BLaER1 treated with 17β-estradiol and CSF1 and Interleukin-3, amounts not matched to agents 10 nM and 100 nM (cell line): ENCODE measurements around the gene CHRNB1.

Experiments
- H3K27ac ChIP-seq, 11 experiments: shearing (Covaris generic); formaldehyde crosslinking; 2 replicates each; pipeline ENCODE4 v1.8.1; 2022
- H3K27me3 ChIP-seq, 11 experiments: shearing (Covaris generic); formaldehyde crosslinking; 2 replicates each; pipeline ENCODE4 v1.8.1; 2022
- H3K36me3 ChIP-seq, 11 experiments: shearing (Covaris generic); formaldehyde crosslinking; 2 replicates each; pipeline ENCODE4 v1.8.1; 2022
- H3K4me1 ChIP-seq, 10 experiments: shearing (Covaris generic); formaldehyde crosslinking; 2 replicates each; pipeline ENCODE4 v1.8.1; 2022
- H3K4me2 ChIP-seq, 11 experiments: shearing (Covaris generic); formaldehyde crosslinking; 2 replicates each; pipeline ENCODE4 v1.8.1; 2022
- H3K4me3 ChIP-seq, 10 experiments: shearing (Covaris generic); formaldehyde crosslinking; 2 replicates each; pipeline ENCODE4 v1.8.1; 2022
- H3K9ac ChIP-seq, 11 experiments: shearing (Covaris generic); formaldehyde crosslinking; 2 replicates each; pipeline ENCODE4 v1.8.1; 2022
- H3K9me3 ChIP-seq, 11 experiments: shearing (Covaris generic); formaldehyde crosslinking; replicated peaks in 1 of 11; 2 replicates each; pipeline ENCODE4 v1.8.1; 2022
- H4K20me1 ChIP-seq, 11 experiments: shearing (Covaris generic); formaldehyde crosslinking; 2 replicates each; pipeline ENCODE4 v1.8.1; 2022
- Cebpa-rat ChIP-seq, 11 experiments: shearing (Covaris generic); IDR thresholded peaks; 2 replicates each; pipeline ENCODE4 v1.8.1; 2022

Gene CHRNB1

DNA sequence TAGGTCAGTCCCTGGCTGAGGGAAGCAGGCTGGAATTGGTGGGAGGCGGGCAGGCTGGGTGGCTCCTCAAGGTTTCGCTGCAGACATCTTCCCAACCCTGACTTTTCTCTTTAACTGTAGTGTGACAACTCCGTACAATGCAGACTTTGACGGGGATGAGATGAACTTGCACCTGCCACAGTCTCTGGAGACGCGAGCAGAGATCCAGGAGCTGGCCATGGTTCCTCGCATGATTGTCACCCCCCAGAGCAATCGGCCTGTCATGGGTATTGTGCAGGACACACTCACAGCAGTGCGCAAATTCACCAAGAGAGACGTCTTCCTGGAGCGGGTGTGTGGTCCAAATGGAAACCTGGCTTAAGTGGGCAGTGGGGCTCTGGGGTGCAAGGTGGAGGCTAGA lies 54.3 kb downstream of the CHRNB1 start:
- TF ChIP-seq Cebpa-rat (IDR thresholded peaks at IDR 0.05): no peak

DNA sequence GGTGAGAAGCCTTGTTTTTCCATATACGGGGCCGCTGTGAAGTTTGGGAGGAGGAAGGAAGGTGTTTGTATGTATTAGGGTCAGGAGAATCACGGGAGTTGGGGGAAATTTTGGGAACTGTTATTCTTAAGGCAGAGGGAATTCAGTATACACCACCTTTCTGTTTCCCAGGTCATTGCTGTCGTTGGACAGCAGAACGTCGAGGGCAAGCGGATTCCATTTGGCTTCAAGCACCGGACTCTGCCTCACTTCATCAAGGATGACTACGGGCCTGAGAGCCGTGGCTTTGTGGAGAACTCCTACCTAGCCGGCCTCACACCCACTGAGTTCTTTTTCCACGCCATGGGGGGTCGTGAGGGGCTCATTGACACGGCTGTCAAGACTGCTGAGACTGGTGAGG lies 56.9 kb downstream of the CHRNB1 start:
- Histone ChIP-seq H3K36me3 (peaks cover 100% of the 10 kb centered on the region in 11 experiments), H3K9me3 (no peaks in the 10 kb centered on the region), H3K27ac (no peak overlapping the region), H3K4me3 (no peak overlapping the region), H3K9ac (0 out of 22 replicates have a peak overlapping the region, but pooled peaks of 1 of the 11 experiments have one; percentile 26), H4K20me1 (peaks cover 10 to 99% (median 78%) of the 10 kb centered on the region in 11 experiments; a peak in 21 of 22 replicates), H3K27me3 (no peaks in the 10 kb centered on the region), H3K4me2 (no peak overlapping the region), H3K4me1 (no peaks in the 10 kb centered on the region)
- no peak for TF ChIP-seq Cebpa-rat (IDR thresholded peaks at IDR 0.05)

More for the DNA sequence above, 54.3 kb downstream of the CHRNB1 start:
- H3K4me1 ChIP-seq: no peaks in the 10 kb centered on the region
- H4K20me1 ChIP-seq: peaks cover 33 to 100% (median 94%) of the 10 kb centered on the region in 11 experiments
- H3K27ac ChIP-seq: no peak overlapping the region
- no peaks in the 10 kb centered on the region for H3K27me3 ChIP-seq
- H3K4me3 ChIP-seq: no peak overlapping the region
- peaks cover 93 to 100% (median 100%) of the 10 kb centered on the region in 11 experiments for H3K36me3 ChIP-seq
- no peak overlapping the region for H3K9ac ChIP-seq
- no peaks in the 10 kb centered on the region for H3K9me3 ChIP-seq
- H3K4me2 ChIP-seq: no peak overlapping the region

DNA sequence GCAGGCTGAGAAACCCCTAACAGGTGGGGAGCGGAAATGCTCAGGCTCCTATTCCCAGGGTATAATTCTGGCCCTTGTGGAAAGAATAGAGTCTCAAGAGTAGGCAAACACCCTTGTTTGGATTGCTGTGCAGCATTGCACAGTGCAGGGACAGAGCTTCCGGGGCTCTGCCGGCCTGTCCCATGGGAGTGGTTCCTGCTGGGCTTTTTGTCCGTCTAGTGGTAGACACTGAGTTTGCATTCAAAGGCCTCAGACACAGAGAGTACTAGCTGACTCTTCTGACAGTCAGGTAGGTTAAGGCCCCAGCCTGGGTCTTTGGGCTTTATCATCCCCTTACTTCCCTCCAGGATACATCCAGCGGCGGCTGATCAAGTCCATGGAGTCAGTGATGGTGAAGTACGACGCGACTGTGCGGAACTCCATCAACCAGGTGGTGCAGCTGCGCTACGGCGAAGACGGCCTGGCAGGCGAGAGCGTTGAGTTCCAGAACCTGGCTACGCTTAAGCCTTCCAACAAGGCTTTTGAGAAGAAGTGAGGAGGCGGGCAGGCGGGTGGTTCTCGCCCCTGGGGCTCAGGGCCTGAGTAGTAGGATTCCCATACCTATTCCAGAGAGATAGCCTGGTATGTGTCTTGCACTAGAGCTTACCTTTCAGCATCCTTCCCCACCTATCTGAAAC lies 57.4 kb downstream of the CHRNB1 start:
- no peaks in the 10 kb centered on the region for H3K9me3 ChIP-seq
- no peaks in the 10 kb centered on the region for H3K27me3 ChIP-seq
- H3K36me3 ChIP-seq: peaks cover 100% of the 10 kb centered on the region in 11 experiments
- peaks cover 7 to 99% (median 78%) of the 10 kb centered on the region in 11 experiments; a peak in 21 of 22 replicates for H4K20me1 ChIP-seq
- H3K9ac ChIP-seq: peak overlapping the region in 1 of 11 experiments; percentile 26; a peak in 1 of 22 replicates
- H3K27ac ChIP-seq: no peak overlapping the region
- TF ChIP-seq Cebpa-rat (IDR thresholded peaks at IDR 0.05): no peak
- no peak overlapping the region for H3K4me2 ChIP-seq
- no peak overlapping the region for H3K4me3 ChIP-seq
- no peaks in the 10 kb centered on the region for H3K4me1 ChIP-seq

GRCh38 chr17:7502987-7503386 lies 58.1 kb downstream of the CHRNB1 start:
- Histone ChIP-seq H3K27me3 (no peaks in the 10 kb centered on the region), H3K9me3 (no peaks in the 10 kb centered on the region), H3K4me2 (no peak overlapping the region), H3K9ac (no peak overlapping the region), H3K27ac (no peak overlapping the region), H3K36me3 (peaks cover 100% of the 10 kb centered on the region in 11 experiments), H3K4me3 (no peak overlapping the region), H3K4me1 (no peaks in the 10 kb centered on the region), H4K20me1 (peaks cover 3 to 99% (median 72%) of the 10 kb centered on the region in 11 experiments; a peak in 21 of 22 replicates)
- TF ChIP-seq Cebpa-rat (IDR thresholded peaks at IDR 0.05): no peak

GRCh38 chr17:7503521-7503920 lies 58.7 kb downstream of the CHRNB1 start:
- Histone ChIP-seq H3K4me1 (no peaks in the 10 kb centered on the region), H3K4me2 (no peak overlapping the region), H3K4me3 (no peak overlapping the region), H3K27ac (no peak overlapping the region), H3K27me3 (no peaks in the 10 kb centered on the region), H3K9me3 (no peaks in the 10 kb centered on the region), H3K9ac (no peak overlapping the region; a peak in 1 of 22 replicates), H3K36me3 (peaks cover 100% of the 10 kb centered on the region in 11 experiments), H4K20me1 (peaks cover 3 to 96% (median 70%) of the 10 kb centered on the region in 11 experiments; a peak in 21 of 22 replicates)
- no peak for TF ChIP-seq Cebpa-rat (IDR thresholded peaks at IDR 0.05)
